ENCODE data around the gene LAMTOR4.

The LAMTOR4 gene

DNA sequence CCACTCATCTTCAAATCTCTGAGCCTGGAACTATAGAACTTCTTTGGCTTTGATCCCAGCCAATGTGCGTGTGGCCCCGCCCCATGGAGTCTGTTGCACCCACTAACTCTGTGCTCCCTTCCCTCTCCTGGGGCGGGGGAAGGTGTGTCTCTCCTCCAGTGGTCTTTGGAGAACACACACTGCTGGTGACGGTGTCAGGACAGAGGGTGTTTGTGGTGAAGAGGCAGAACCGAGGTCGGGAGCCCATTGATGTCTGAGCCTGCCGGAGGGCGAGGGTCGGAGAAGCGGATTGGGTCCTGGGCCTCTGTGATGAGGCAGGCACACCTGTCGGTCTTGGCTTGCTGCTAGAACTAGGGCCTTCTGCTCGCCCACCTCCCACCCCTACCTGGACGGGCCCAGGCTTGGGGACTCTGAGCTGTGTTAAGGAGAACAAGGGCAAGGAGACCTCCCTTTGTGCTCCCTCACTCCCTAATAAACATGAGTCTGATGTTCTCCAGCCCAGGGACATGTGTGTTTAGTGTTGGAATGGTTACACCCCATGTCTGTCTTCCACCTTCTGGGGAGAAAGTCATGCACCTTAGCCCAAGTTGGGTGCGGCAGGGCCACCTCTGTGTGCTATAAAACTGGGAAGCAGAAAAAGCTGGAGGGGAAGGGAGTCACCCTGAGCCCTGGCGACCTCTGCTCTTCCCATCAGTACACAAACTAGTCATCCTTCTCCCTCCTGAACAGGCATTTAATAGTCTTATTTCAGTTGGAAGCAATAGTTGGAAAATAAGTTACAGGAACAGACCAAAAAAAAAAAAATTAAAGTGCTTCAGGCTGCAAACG, 5.2 kb downstream of the LAMTOR4 start:
- no peak for DNase-seq (ENCODE audit: low read depth in 3 of 3)

DNA sequence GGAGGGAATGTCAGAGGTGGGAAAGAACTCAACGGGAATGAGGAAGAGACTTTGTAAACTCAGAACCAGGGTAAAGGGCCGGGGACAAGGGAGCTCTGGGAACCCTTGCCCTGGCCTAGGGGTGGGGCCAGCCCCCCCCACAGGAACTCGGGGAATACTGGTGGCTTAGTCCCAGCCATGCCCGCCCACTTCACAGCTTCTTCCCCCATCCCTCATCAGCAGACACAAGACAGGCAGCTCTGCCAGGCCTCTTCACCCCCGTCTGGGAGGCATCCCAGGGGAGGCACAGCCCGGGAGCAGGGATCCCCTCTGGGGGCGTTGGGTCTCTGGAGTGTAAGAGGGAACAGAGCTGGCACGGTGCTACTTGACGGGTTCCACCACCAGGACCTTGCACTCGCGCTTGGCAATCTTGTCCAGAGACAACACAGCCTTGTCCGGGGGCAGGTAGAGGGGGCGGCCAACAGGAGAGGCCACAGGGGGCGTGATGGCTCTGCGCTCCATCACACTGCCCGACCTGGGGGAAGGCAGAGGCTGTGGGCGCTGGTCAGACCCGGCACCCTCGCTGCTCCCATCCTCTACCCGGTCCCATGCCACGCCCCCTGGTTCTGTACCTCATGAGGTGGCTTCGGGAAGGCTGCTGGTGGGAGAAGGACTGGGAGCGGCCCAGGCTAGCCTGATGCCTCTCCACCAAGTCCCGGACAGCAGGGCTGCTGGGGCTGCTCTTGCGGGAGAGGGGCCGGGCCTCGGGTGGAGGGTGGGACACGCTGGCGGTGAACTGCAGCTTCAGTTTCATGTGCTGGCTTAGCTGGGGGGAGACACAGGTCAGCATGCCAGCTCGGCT, 6.2 kb downstream of the LAMTOR4 start:
- no peak for DNase-seq (ENCODE audit: low read depth in 3 of 3)

- no peak for DNase-seq (ENCODE audit: low read depth in 3 of 3)
Measured at GRCh38 chr7:100155553-100156317, 7.0 kb downstream of the LAMTOR4 start.

- no peak for DNase-seq (ENCODE audit: low read depth in 3 of 3)
Measured at GRCh38 chr7:100156331-100157068, 7.8 kb downstream of the LAMTOR4 start.

- DNase-seq (ENCODE audit: low read depth in 3 of 3), result no peak
Measured at GRCh38 chr7:100157069-100157333, 8.3 kb downstream of the LAMTOR4 start.

DNA sequence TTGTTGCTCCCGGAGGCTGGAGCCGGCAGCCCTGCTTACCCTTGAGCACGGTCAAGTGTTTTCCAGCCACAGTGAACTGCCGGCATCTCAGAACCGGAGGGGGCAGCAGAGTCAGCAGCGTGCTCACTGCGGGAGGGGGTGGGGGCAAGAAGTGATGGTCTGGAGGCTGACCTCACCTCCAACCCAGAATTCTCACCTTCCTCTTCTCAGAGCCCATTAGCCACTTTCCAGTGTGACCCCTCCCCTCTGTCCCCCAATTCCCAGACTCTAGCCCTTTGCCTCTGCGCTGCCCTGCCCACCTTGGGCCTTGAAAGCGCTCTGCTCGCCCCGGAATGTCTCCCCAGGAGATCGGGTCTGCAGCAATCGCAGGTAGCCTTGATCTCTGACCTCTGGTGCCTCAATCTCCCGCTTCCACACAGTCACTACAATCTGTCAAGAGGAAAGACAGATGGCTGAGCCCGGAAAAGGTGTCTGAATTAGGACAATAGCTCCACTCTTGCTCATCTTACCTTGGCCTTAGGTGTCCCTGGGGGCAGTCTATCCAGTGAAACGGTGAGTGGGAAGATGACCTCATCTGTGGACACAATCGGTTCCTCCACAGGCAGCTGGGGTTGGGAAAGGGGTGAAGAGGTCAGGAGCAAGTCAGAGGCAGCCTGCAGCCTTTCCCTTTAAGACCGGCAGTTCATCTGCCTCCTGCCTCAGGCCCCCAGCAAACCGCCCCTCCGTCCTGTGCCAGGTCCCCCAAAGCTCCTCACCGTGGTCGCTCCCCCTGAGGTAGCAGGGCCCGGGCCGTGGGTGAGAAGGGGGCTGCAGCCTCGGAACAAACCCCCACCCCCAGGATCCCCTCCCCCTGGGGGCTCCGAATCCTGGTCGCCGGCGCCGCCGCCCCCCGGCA, 8.9 kb downstream of the LAMTOR4 start:
- no peak for DNase-seq (ENCODE audit: low read depth in 3 of 3)

- peak; percentile 80 to 95 (median 84) for DNase-seq (ENCODE audit: low read depth in 3 of 3)
Measured at GRCh38 chr7:100158229-100159098, 9.7 kb downstream of the LAMTOR4 start, which contains the start of gene TRAPPC14. TSS of gene TRAPPC14 (minus strand) at chr7:100158723. CDS start at chr7:100158499, 224 bp downstream.

- no peak for DNase-seq (ENCODE audit: low read depth in 3 of 3)
Measured at GRCh38 chr7:100159099-100159623, 10.4 kb downstream of the LAMTOR4 start.

- DNase-seq (ENCODE audit: low read depth in 3 of 3), result no peak
Measured at GRCh38 chr7:100160067-100160466, 11.3 kb downstream of the LAMTOR4 start.

- no peak for DNase-seq (ENCODE audit: low read depth in 3 of 3)
Measured at GRCh38 chr7:100163006-100163531, 14.4 kb downstream of the LAMTOR4 start.

DNA sequence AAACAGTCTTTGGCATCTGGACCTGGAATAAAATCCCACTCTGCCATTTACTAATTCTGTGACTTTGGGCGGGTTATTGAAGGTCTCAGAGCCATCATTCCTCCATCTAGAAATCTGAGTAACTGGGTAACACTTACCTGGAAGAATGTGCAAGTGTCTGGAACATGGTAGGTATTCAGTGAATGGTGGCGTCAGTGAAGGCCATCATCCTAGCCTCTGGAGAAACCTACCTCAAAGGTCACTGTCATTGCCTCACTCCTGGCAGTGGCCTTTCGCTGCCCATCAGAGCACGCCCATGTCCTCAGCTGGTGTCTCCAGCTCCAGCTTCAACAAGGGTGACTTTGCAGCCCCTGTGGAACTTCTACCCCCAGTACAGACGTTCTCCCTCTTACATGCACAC, 15.2 kb downstream of the LAMTOR4 start:
- no peak for DNase-seq (ENCODE audit: low read depth in 3 of 3)

- DNase-seq (ENCODE audit: low read depth in 3 of 3), result no peak
Measured at GRCh38 chr7:100166317-100166940, 17.7 kb downstream of the LAMTOR4 start.

- DNase-seq (ENCODE audit: low read depth in 3 of 3), result no peak
Measured at GRCh38 chr7:100166970-100167911, 18.5 kb downstream of the LAMTOR4 start.

DNA sequence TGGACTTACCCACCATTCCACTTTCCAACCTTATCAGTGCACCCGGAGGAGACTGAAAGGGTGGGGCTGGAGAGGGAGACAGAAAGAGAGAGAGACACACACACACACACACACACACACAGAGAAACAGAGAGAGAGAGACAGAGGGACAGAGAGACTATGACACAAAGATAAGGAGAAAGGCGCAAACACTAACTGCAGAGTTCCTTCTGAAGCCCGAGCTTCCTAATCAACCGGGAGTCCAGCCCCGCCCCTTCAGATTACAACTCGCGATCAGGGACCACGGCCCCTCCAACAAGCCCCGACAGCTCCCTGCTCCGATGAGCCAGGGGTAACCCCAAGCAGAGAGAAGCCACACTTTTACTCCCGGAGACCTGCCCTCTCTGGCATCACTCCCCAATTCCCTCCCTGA, 19.2 kb downstream of the LAMTOR4 start:
- no peak for DNase-seq (ENCODE audit: low read depth in 3 of 3)

GRCh38 chr7:100169147-100169850, 20.6 kb downstream of the LAMTOR4 start:
- DNase-seq (ENCODE audit: low read depth in 3 of 3), result no peak

GRCh38 chr7:100170101-100170897, 21.6 kb downstream of the LAMTOR4 start:
- DNase-seq (ENCODE audit: low read depth in 3 of 3), result no peak

All from stimulated activated CD4-positive, alpha-beta T cell treated with anti-CD3 and anti-CD28 coated beads, TNF-alpha, amount 100 ng/mL, for 48 hours (primary cell).